ENCODE results near the gene OTOGL.

Gene OTOGL

GRCh38 chr12:80156306-80156705 is 57.0 kb downstream of the OTOGL start:
- no peak for DNase-seq (ENCODE audit: low spot score)
- TF ChIP-seq CTCF (IDR thresholded peaks at IDR 0.05; ENCODE audit: extremely low read depth, missing control alignments), result no peak

GRCh38 chr12:80157645-80158044 is 58.3 kb downstream of the OTOGL start:
- DNase-seq (ENCODE audit: low spot score), result no peak
- TF ChIP-seq CTCF (IDR thresholded peaks at IDR 0.05; ENCODE audit: extremely low read depth, missing control alignments), result no peak

GRCh38 chr12:80161612-80162011 is 62.3 kb downstream of the OTOGL start:
- DNase-seq (ENCODE audit: low spot score), result no peak
- TF ChIP-seq CTCF (IDR thresholded peaks at IDR 0.05; ENCODE audit: extremely low read depth, missing control alignments), result no peak

- TF ChIP-seq CTCF (IDR thresholded peaks at IDR 0.05; ENCODE audit: extremely low read depth, missing control alignments), result no peak
- DNase-seq (ENCODE audit: low spot score), result no peak
Observed at GRCh38 chr12:80162177-80162576, 62.8 kb downstream of the OTOGL start.

GRCh38 chr12:80165746-80166145 is 66.4 kb downstream of the OTOGL start:
- no peak for DNase-seq (ENCODE audit: low spot score)
- TF ChIP-seq CTCF (IDR thresholded peaks at IDR 0.05; ENCODE audit: extremely low read depth, missing control alignments), result no peak

- DNase-seq (ENCODE audit: low spot score), result no peak
- TF ChIP-seq CTCF (IDR thresholded peaks at IDR 0.05; ENCODE audit: extremely low read depth, missing control alignments), result no peak
Observed at GRCh38 chr12:80166751-80167150, 67.4 kb downstream of the OTOGL start.

- no peak for DNase-seq (ENCODE audit: low spot score)
- TF ChIP-seq CTCF (IDR thresholded peaks at IDR 0.05; ENCODE audit: extremely low read depth, missing control alignments), result no peak
Observed at GRCh38 chr12:80168936-80169335, 69.6 kb downstream of the OTOGL start.
